Kidney (tissue), 14 donors: Measurements from ENCODE around the gene CBFA2T3. TPM values are rescaled to one million over a fixed set of nuclear protein-coding genes. Genes with fewer than 3 reads are reported as not detected.

Experiments
- DNase-seq, 5 donors: peaks; one replicate each; pipeline ENCODE4 v3.0.0-alpha.2; 2013 to 2020
- FAIRE-seq: peaks from 2 replicates; lab custom pipeline; 2012; peaks lifted over from hg19 to GRCh38; lab: Jason Lieb, UNC
- H3K27ac ChIP-seq, 2 donors: one replicate each; pipeline ENCODE4 v1.7.0; 2013; ENCODE audit warnings: low read depth in 2 of 2, low read length in 2 of 2, inconsistent platforms in 1 of 2
- H3K27me3 ChIP-seq: one replicate; pipeline ENCODE4 v1.7.1; 2013; ENCODE audit warnings: low read length, inconsistent platforms; ENCODE audit not compliant: control insufficient read depth, insufficient read depth
- H3K36me3 ChIP-seq, 3 donors: one replicate each; pipeline versions ENCODE4 v1.7.0 to v1.7.1; 2013; ENCODE audit warnings: low read length in 3 of 3, control low read depth in 1 of 3, inconsistent platforms in 1 of 3; ENCODE audit not compliant: insufficient read depth in 3 of 3, control insufficient read depth in 2 of 3
- H3K4me1 ChIP-seq, 3 donors: one replicate each; pipeline versions ENCODE4 v1.7.0 to v1.7.1; 2013; ENCODE audit warnings: low read length in 3 of 3, inconsistent platforms in 1 of 3, low read depth in 1 of 3; ENCODE audit not compliant: control insufficient read depth in 2 of 3, insufficient read depth in 2 of 3
- H3K4me3 ChIP-seq, 3 donors: one replicate each; pipeline versions ENCODE4 v1.7.0 to v1.8.1; 2013; ENCODE audit warnings: low read length in 3 of 3, control low read depth in 1 of 3, inconsistent platforms in 1 of 3
- H3K9ac ChIP-seq, 3 donors: one replicate each; pipeline versions ENCODE4 v1.7.0 to v1.7.1; 2013; ENCODE audit warnings: low read length in 3 of 3, control low read depth in 1 of 3, inconsistent platforms in 1 of 3
- H3K9me3 ChIP-seq, 3 donors: one replicate each; pipeline versions ENCODE4 v1.7.0 to v1.7.1; 2013; ENCODE audit warnings: low read length in 3 of 3, control low read depth in 1 of 3, inconsistent platforms in 1 of 3; ENCODE audit not compliant: control insufficient read depth in 2 of 3, insufficient read depth in 1 of 3
- intact Hi-C: fragments of 100-400 bp; cut with DNase I; formaldehyde crosslinking; loops from one replicate; pipeline ENCODE4 v1.11.1; 2022
- polyA plus RNA-seq: library from polyadenylated mRNA; stranded (reverse); fragments of 350-450 nt; fragmentation: Illumina TruSeq; extraction: RNeasy Lipid Tissue Mini Kit (QIAGEN cat#74804); gene quantifications from one replicate; pipeline ENCODE4 v1.2.3, GENCODE V29; 2014; ENCODE audit warnings: low read depth, low replicate concordance; ENCODE audit not compliant: insufficient read depth
- total RNA-seq: library from RNA; stranded (reverse); fragmentation: NEBNext Ultra II Directional; extraction: Animal tissue kit (Norgen Biotek cat#: 25700); gene quantifications from one replicate; pipeline ENCODE4 v1.2.1, GENCODE V29; 2021
- TF ChIP-seq, protein P1 (sequence below): IDR thresholded peaks from 3 replicates; pipeline ENCODE4 v1.5.1; 2012; ENCODE audit warnings: mild to moderate bottlenecking, moderate library complexity, borderline replicate concordance; ENCODE audit not compliant: insufficient read depth; ENCODE audit errors: extremely low read depth
- donor health status: control.
- donor health status: control.
- donor health status: control.
- donor health status: control.
- donor health status: control.
- donor health status: DM: yes; HTN: yes; CAD: no.
- donor health status: Normal renal cell carcinoma (clear cell type).

Gene CBFA2T3
- total and polyA plus RNA-seq, 2 donors from 2014 or later: 0.75 to 8.0 TPM

DNA sequence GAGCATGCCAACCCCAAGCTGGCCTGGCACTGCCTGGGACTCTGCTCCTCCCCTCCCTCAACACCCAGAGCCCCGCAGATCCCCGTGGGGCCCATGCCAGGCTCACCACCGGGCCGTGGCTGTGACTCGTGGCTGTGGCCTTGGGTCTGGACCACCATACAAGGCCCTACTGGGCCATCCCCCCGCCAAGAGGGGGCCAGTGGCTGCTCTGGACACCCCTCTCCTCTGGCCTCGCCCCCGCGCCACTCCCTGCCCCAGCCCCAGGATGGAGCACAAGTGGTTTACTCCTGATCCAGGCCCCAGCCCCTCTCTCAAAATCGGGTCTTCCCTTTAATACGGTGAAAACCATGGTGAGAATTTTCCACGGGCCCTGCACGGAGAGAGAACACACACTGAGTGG lies 113.6 kb downstream of the CBFA2T3 start:
- H3K27ac ChIP-seq: no peak overlapping the region
- TF ChIP-seq, protein P1, sequence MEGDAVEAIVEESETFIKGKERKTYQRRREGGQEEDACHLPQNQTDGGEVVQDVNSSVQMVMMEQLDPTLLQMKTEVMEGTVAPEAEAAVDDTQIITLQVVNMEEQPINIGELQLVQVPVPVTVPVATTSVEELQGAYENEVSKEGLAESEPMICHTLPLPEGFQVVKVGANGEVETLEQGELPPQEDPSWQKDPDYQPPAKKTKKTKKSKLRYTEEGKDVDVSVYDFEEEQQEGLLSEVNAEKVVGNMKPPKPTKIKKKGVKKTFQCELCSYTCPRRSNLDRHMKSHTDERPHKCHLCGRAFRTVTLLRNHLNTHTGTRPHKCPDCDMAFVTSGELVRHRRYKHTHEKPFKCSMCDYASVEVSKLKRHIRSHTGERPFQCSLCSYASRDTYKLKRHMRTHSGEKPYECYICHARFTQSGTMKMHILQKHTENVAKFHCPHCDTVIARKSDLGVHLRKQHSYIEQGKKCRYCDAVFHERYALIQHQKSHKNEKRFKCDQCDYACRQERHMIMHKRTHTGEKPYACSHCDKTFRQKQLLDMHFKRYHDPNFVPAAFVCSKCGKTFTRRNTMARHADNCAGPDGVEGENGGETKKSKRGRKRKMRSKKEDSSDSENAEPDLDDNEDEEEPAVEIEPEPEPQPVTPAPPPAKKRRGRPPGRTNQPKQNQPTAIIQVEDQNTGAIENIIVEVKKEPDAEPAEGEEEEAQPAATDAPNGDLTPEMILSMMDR: no peak
- intact Hi-C loops: no loop called here

DNA sequence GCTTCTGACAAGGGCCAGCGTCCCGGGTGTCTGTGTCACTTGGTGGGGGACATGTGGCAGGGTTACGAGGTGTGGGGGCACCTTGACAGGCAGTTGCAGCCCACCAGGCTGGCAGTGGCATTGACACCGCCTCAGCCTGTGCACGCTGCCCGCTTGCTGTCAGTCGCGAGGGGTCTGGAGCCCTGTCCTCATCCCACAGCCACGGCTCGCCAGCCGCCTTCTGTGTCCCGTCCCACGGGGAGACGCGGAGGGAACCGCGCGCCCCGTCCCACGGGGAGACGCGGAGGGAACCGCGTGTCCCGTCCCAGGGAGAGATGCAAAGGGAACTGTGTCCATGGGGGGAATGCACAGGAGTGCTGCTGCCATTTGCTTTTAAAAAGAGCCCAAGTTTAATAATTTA lies 114.0 kb downstream of the CBFA2T3 start:
- Histone ChIP-seq H3K4me1 (peaks cover 0 to 3% (median 2%) of the 10 kb centered on the region in 3 donors), H3K36me3 (peaks cover 2 to 30% (median 3%) of the 10 kb centered on the region in 3 donors), H3K4me3 (no peak overlapping the region), H3K9ac (no peak overlapping the region), H3K27me3 (no peaks in the 10 kb centered on the region), H3K9me3 (no peaks in the 10 kb centered on the region), H3K27ac (no peak overlapping the region)
- DNase-seq (no peak), FAIRE-seq (no peak)
- TF ChIP-seq, protein P1: no peak
- intact Hi-C loops: no loop called here

More for the DNA sequence above, 113.6 kb downstream of the CBFA2T3 start:
- FAIRE-seq (no peak), DNase-seq (no peak)
- Histone ChIP-seq H3K4me3 (no peak overlapping the region), H3K36me3 (peaks cover 2 to 30% (median 3%) of the 10 kb centered on the region in 3 donors), H3K27me3 (no peaks in the 10 kb centered on the region), H3K4me1 (no peaks in the 10 kb centered on the region), H3K9ac (no peak overlapping the region), H3K9me3 (no peaks in the 10 kb centered on the region)

DNA sequence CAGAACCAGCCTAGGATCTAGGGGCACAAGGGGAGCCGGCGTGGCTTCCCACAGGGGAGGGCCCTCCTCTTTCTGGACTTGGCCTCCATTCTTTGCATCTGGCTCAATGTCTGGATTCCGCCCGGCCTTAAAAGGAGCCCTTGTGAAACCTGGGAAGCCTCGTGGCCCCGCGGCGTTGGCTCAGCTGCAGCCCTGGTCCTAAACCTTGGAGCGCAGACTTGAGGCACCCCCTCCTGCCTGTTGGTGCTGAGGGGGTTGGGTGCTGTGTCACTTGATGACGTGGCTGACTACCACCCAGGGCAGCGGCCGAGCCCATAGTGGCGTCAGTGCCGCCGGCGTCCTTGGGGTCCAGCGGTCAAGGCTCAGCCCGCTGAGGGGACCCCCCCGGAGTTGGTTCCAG lies 115.6 kb downstream of the CBFA2T3 start:
- TF ChIP-seq, protein P1: no peak
- H3K27ac ChIP-seq: no peak overlapping the region
- H3K4me3 ChIP-seq: no peak overlapping the region
- FAIRE-seq (no peak), DNase-seq (no peak)
- peaks cover 0 to 8% (median 3%) of the 10 kb centered on the region in 3 donors for H3K4me1 ChIP-seq
- H3K27me3 ChIP-seq: no peaks in the 10 kb centered on the region
- H3K9me3 ChIP-seq: no peaks in the 10 kb centered on the region
- H3K36me3 ChIP-seq: peaks cover 2 to 30% (median 3%) of the 10 kb centered on the region in 3 donors
- no peak overlapping the region for H3K9ac ChIP-seq
- intact Hi-C loops: no loop called here

DNA sequence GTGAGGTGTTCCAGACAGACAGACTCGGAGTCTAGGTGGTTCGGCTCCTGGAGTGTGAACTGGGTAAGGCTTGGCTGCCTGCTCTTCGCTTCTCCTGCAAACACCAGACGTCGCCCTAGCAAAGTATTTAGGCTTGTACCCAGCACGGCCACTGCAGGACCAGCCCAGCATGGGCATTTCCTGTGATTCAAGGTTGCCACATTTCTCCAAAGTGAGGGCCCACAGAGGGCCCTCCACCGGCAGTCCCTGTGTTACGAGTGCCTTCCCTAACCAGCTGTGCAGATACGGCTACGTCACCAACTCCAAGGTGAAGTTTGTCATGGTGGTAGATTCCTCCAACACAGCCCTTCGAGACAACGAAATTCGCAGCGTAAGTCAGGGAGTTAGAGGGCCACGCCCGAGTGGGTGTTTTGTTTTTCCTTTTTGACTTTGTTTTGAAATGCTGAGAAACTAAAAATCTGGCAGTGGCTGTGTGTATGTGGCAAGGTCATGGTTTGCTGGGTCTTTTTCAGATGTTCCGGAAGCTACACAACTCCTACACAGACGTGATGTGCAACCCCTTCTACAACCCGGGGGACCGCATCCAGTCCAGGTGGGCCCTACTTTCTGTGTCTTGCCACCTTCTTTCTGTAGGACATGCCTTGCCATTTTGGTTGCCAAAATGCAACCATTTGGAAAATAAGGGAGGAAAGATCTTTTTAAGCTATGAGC lies 117.5 kb downstream of the CBFA2T3 start:
- FAIRE-seq: no peak
- Histone ChIP-seq H3K9me3 (no peaks in the 10 kb centered on the region), H3K27ac (no peak overlapping the region), H3K4me1 (peaks cover 0 to 14% (median 3%) of the 10 kb centered on the region in 3 donors), H3K4me3 (no peak overlapping the region), H3K9ac (no peak overlapping the region), H3K27me3 (no peaks in the 10 kb centered on the region), H3K36me3 (peaks cover 2 to 30% (median 3%) of the 10 kb centered on the region in 3 donors)
- DNase-seq: no peak
- intact Hi-C loops: no loop called here
- TF ChIP-seq, protein P1: no peak
